H1 (cell line): Measurements from ENCODE around the gene RXRA. TPM values are rescaled to one million over a fixed set of nuclear protein-coding genes. Genes with fewer than 3 reads are reported as not detected.

Experiments
- CTCF ChIA-PET: fragments of 300-600 bp; sonication (Branson Sonifier 250); formaldehyde crosslinking; loops from one replicate; lab custom pipeline; 2021; ENCODE audit not compliant: partially characterized antibody; lab: Charles Lee
- POLR2A ChIA-PET: fragments of 300-600 bp; sonication (Branson Sonifier 250); formaldehyde crosslinking; loops from one replicate; lab custom pipeline; 2021; ENCODE audit warnings: inconsistent platforms; ENCODE audit not compliant: partially characterized antibody; lab: Charles Lee
- DNase-seq, 2 experiments: peaks; one replicate each; pipeline versions ENCODE4 v3.0.0 to v3.0.0-alpha.2; 2010 to 2022; ENCODE audit warnings: low spot score in 2 of 2, low read depth in 1 of 2, mixed read lengths in 1 of 2
- FAIRE-seq: peaks from 2 replicates; lab custom pipeline; 2011; peaks lifted over from hg19 to GRCh38; lab: Jason Lieb, UNC
- H2AFZ ChIP-seq: 2 replicates; pipeline ENCODE4 v1.8.1; 2012; ENCODE audit warnings: low read length, inconsistent platforms
- H2AK5ac ChIP-seq: 2 replicates; pipeline ENCODE4 v1.6.1; 2013; ENCODE audit warnings: low read depth, low read length
- H2BK120ac ChIP-seq: replicated peaks from 2 replicates; pipeline ENCODE3; 2013; ENCODE audit warnings: low read depth, low read length, inconsistent platforms
- H2BK12ac ChIP-seq: 2 replicates; pipeline ENCODE4 v1.6.1; 2013; ENCODE audit warnings: low read depth, low read length
- H2BK15ac ChIP-seq: 2 replicates; pipeline ENCODE4 v1.6.1; 2013; ENCODE audit warnings: low read length
- H2BK20ac ChIP-seq: 2 replicates; pipeline ENCODE4 v1.6.1; 2013; ENCODE audit warnings: low read length
- H2BK5ac ChIP-seq: 2 replicates; pipeline ENCODE4 v1.6.1; 2013; ENCODE audit warnings: low read depth, low read length
- H3K14ac ChIP-seq: 2 replicates; pipeline ENCODE4 v1.6.1; 2013; ENCODE audit warnings: inconsistent platforms; ENCODE audit not compliant: insufficient read length
- H3K18ac ChIP-seq: 2 replicates; pipeline ENCODE4 v1.6.1; 2013; ENCODE audit warnings: low read length; ENCODE audit errors: extremely low read depth
- H3K23ac ChIP-seq: 2 replicates; pipeline ENCODE4 v1.6.1; 2013; ENCODE audit warnings: inconsistent platforms; ENCODE audit not compliant: insufficient read length
- H3K23me2 ChIP-seq: 2 replicates; pipeline ENCODE4 v1.6.1; 2013; ENCODE audit warnings: low read depth, low read length
- H3K27ac ChIP-seq: 2 replicates; pipeline ENCODE4 v1.6.1; 2011; ENCODE audit warnings: low read depth, low read length, inconsistent platforms
- H3K27me3 ChIP-seq, 4 experiments: replicated peaks in 1 of 4; 1 replicate in 1 of 4; 2 replicates in 3 of 4; pipeline versions ENCODE4 v1.6.1 to v1.8.1; 2011 to 2013; ENCODE audit warnings: low read length in 3 of 4, mild to moderate bottlenecking in 3 of 4, inconsistent platforms in 2 of 4, mixed read lengths in 2 of 4, moderate library complexity in 1 of 4; ENCODE audit not compliant: control insufficient read depth in 3 of 4, insufficient read depth in 3 of 4; ENCODE audit errors: extremely low read depth in 1 of 4
- H3K36me3 ChIP-seq, 4 experiments: 2 replicates each; pipeline versions ENCODE4 v1.6.1 to v1.8.1; 2011 to 2013; ENCODE audit warnings: mild to moderate bottlenecking in 4 of 4, low read length in 3 of 4, moderate library complexity in 2 of 4, control low read depth in 1 of 4, inconsistent platforms in 1 of 4; ENCODE audit not compliant: insufficient read depth in 4 of 4, control insufficient read depth in 2 of 4
- H3K4ac ChIP-seq: replicated peaks from 2 replicates; pipeline ENCODE3; 2013; ENCODE audit warnings: low read length, low read depth, mixed read lengths, inconsistent platforms; ENCODE audit not compliant: insufficient read length
- H3K4me1 ChIP-seq, 4 experiments: replicated peaks in 1 of 4; 1 replicate in 1 of 4; 2 replicates in 3 of 4; pipeline versions ENCODE4 v1.6.1 to v1.8.1; 2011 to 2013; ENCODE audit warnings: low read length in 3 of 4, inconsistent platforms in 2 of 4, mixed read lengths in 1 of 4; ENCODE audit not compliant: insufficient read depth in 4 of 4, control insufficient read depth in 3 of 4
- H3K4me2 ChIP-seq, 2 experiments: 2 replicates each; pipeline versions ENCODE4 v1.6.1 to v1.8.1; 2011 to 2013; ENCODE audit warnings: low read depth in 2 of 2, low read length in 2 of 2, control low read depth in 1 of 2, inconsistent platforms in 1 of 2, mild to moderate bottlenecking in 1 of 2; ENCODE audit not compliant: insufficient read depth in 1 of 2
- H3K4me3 ChIP-seq, 4 experiments: fragments of 200-600, 300-600 bp in 1 of 4; sonication (generic), shearing (Covaris generic), sonication (Bioruptor Twin) in 1 of 4; 2 replicates each; pipeline versions ENCODE4 v1.5.1 to v1.8.1; 2011 to 2016; ENCODE audit warnings: low read length in 4 of 4, low read depth in 3 of 4, control low read depth in 2 of 4, inconsistent platforms in 2 of 4, mild to moderate bottlenecking in 2 of 4, mixed read lengths in 1 of 4, moderate library complexity in 1 of 4; ENCODE audit not compliant: insufficient read depth in 2 of 4; ENCODE audit errors: extremely low read depth in 1 of 4
- H3K56ac ChIP-seq: replicated peaks from 2 replicates; pipeline ENCODE3; 2013; ENCODE audit warnings: low read depth, mild to moderate bottlenecking, mixed read lengths, low read length, inconsistent platforms; ENCODE audit not compliant: insufficient read length
- H3K79me1 ChIP-seq: 2 replicates; pipeline ENCODE4 v1.6.1; 2013; ENCODE audit warnings: low read depth, low read length, control low read depth
- H3K79me2 ChIP-seq, 2 experiments: 2 replicates each; pipeline versions ENCODE4 v1.6.1 to v1.8.1; 2012 to 2013; ENCODE audit warnings: low read length in 2 of 2, mild to moderate bottlenecking in 2 of 2, inconsistent platforms in 1 of 2; ENCODE audit not compliant: insufficient read depth in 2 of 2, control insufficient read depth in 1 of 2
- H3K9ac ChIP-seq, 4 experiments: replicated peaks in 1 of 4; 1 replicate in 1 of 4; 2 replicates in 3 of 4; pipeline versions ENCODE4 v1.6.1 to v1.8.1; 2011 to 2013; ENCODE audit warnings: low read depth in 3 of 4, low read length in 3 of 4, control low read depth in 2 of 4, mild to moderate bottlenecking in 2 of 4, moderate library complexity in 2 of 4, inconsistent platforms in 1 of 4; ENCODE audit errors: extremely low read depth in 1 of 4
- H3K9me3 ChIP-seq, 2 experiments: 2 replicates each; pipeline versions ENCODE4 v1.6.1 to v1.8.1; 2012 to 2013; ENCODE audit warnings: mild to moderate bottlenecking in 2 of 2, moderate library complexity in 2 of 2, control low read depth in 1 of 2, inconsistent platforms in 1 of 2, low read depth in 1 of 2, low read length in 1 of 2, mixed read lengths in 1 of 2; ENCODE audit not compliant: insufficient read depth in 2 of 2
- H4K20me1 ChIP-seq, 2 experiments: replicated peaks in 1 of 2; 2 replicates each; pipeline versions ENCODE3 to v1.8.1; 2011 to 2013; ENCODE audit warnings: inconsistent platforms in 2 of 2, low read length in 2 of 2, mild to moderate bottlenecking in 1 of 2; ENCODE audit not compliant: insufficient read depth in 2 of 2, control insufficient read depth in 1 of 2
- H4K5ac ChIP-seq: 2 replicates; pipeline ENCODE4 v1.6.1; 2013; ENCODE audit warnings: low read length, low read depth, mixed read lengths, inconsistent platforms; ENCODE audit not compliant: insufficient read length
- H4K8ac ChIP-seq: 2 replicates; pipeline ENCODE4 v1.8.0; 2013; ENCODE audit warnings: mild to moderate bottlenecking, moderate library complexity, low read length, inconsistent platforms; ENCODE audit not compliant: insufficient read depth; ENCODE audit errors: extremely low read depth
- H4K91ac ChIP-seq: replicated peaks from 2 replicates; pipeline ENCODE3; 2013; ENCODE audit warnings: low read length, mixed read lengths, inconsistent platforms; ENCODE audit not compliant: insufficient read length
- KDM1A ChIP-seq: fragments of 200-600, 300-600 bp; sonication (generic); IDR thresholded peaks from 2 replicates; pipeline ENCODE4 v1.7.1; 2016; ENCODE audit warnings: mild to moderate bottlenecking, low read length, borderline replicate concordance
- KDM5A ChIP-seq: fragments of 200-600 bp; IDR thresholded peaks from 2 replicates; pipeline ENCODE4 v1.7.1; 2012; ENCODE audit warnings: mild to moderate bottlenecking, low read length, inconsistent platforms, mixed read lengths
- WGBS, 2 experiments: shearing (Covaris generic) in 1 of 2; methylation state at CpG; one replicate each; pipeline versions ENCODE4 v1.1.6 to v1.1.7; 2013 to 2015; ENCODE audit warnings: low lambda C conversion rate in 2 of 2, mixed read lengths in 2 of 2, inconsistent platforms in 1 of 2, low coverage in 1 of 2, missing lambda C conversion rate in 1 of 2; ENCODE audit not compliant: insufficient replicate concordance in 2 of 2, insufficient coverage in 1 of 2, insufficient read length in 1 of 2; ENCODE audit errors: extremely low coverage in 1 of 2, missing lambda C conversion rate in 1 of 2; 5-methylcytosine and 5-hydroxymethylcytosine counted together
- polyA plus RNA-seq, 7 experiments: library from polyadenylated mRNA; depleted of rRNA in 3 of 7; stranded (reverse) in 5 of 7; unstranded in 2 of 7; fragments of >200 nt in 5 of 7; fragments of 200-250 nt in 2 of 7; gene quantifications; 1 replicate in 5 of 7; 2 replicates in 1 of 7; 4 replicates in 1 of 7; pipeline versions ENCODE4 v1.2.1 to v1.2.3, GENCODE V29; 2011 to 2013; ENCODE audit warnings: missing spikeins in 2 of 7, mixed read lengths in 2 of 7
- total RNA-seq: library from RNA; stranded (reverse); fragmentation: NEBNext Ultra II Directional; extraction: Animal tissue kit (Norgen Biotek cat#: 25700); gene quantifications from 2 replicates; pipeline ENCODE4 v1.2.1, GENCODE V29; 2021

Gene RXRA
- total and polyA plus RNA-seq, 2 of the 8 experiments (the other 6 are each of a cell fraction or from before 2014, with no cell fraction given): 9.8 to 29.4 TPM

DNA sequence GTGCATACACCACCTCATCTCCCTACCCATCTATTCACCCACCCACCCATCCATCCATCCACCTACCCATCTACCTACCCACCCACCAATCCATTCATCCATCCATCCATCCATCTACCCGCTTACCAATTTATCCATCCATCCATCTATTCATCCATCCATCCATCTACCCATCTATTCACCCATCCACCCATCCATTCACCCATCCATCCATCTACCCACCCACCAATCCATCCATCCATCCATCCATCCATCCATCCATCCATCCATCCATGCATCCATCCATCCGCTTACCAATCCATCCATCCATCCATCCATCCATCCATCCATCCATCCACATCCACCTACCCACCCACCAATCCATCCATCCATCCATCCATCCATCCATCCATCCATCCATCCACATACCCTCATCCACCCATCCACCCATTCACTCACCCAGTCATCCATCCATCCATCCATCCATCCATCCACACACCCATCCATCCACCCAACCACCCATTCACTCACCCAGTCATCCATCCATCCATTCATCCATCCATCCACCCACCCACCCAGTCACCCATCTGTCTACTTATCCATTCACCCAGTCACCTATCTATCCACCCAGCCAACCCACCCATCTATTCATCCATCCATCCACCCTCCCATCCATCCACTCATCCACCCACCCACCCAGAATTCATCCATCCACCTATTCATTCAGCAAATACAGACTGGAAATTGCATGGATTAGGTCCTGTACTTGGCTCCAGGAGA lies 125.6 kb downstream of the RXRA start:
- DNase-seq (no peak), FAIRE-seq (no peak)
- Histone ChIP-seq H3K23me2 (peaks cover 7% of the 10 kb centered on the region; the same call in 1 of the 2 replicates), H4K20me1 (no peaks in the 10 kb centered on the region), H3K4me2 (no peak overlapping the region), H4K91ac (no peak overlapping the region), H3K27me3 (no peaks in the 10 kb centered on the region), H3K79me2 (no peaks in the 10 kb centered on the region), H3K9ac (no peak overlapping the region), H3K4me1 (peaks cover 0 to 3% (median 1%) of the 10 kb centered on the region in 4 experiments; a peak in 2 of 7 replicates), H2BK120ac (no peak overlapping the region), H3K56ac (peak overlapping the region; percentile 84), H3K36me3 (no peaks in the 10 kb centered on the region), H2BK12ac (no peak overlapping the region), H2BK5ac (no peak overlapping the region), H2AK5ac (no peak overlapping the region), H3K23ac (no peak overlapping the region), H3K4ac (no peak overlapping the region), H3K4me3 (no peak overlapping the region), H3K18ac (no peak overlapping the region), H2AFZ (no peak overlapping the region), H3K9me3 (peaks cover 20 to 21% of the 10 kb centered on the region in 2 experiments), H4K8ac (no peak overlapping the region), H4K5ac (no peak overlapping the region), H3K27ac (no peak overlapping the region), H3K79me1 (no peaks in the 10 kb centered on the region), H2BK15ac (no peak overlapping the region), H3K14ac (no peak overlapping the region), H2BK20ac (no peak overlapping the region)
- WGBS, 2 experiments: 89 to 90% methylated on average over 1 of the region's 2 CpGs
- POLR2A ChIA-PET: no interaction called here
- CTCF ChIA-PET: no interaction called here
- TF ChIP-seq KDM5A (no peak), KDM1A (no peak)
